A375 (cell line): Measurements from ENCODE around the gene UNG. TPM values are rescaled to one million over a fixed set of nuclear protein-coding genes. Genes with fewer than 3 reads are reported as not detected.

ENCODE experiments used
- small RNA-seq: library from RNA; depleted of rRNA; stranded (forward); fragments of <200 nt; gene quantifications from one replicate; pipeline ENCODE3, GENCODE V24; 2014
- total RNA-seq: library from RNA; depleted of rRNA; stranded (reverse); fragments of >200 nt; shearing (Covaris generic); gene quantifications from 2 replicates; pipeline ENCODE4 v1.2.3, GENCODE V29; 2014; rRNA removed

Gene UNG
- 91.1 and 105 TPM in 2 replicates for total RNA-seq

DNA sequence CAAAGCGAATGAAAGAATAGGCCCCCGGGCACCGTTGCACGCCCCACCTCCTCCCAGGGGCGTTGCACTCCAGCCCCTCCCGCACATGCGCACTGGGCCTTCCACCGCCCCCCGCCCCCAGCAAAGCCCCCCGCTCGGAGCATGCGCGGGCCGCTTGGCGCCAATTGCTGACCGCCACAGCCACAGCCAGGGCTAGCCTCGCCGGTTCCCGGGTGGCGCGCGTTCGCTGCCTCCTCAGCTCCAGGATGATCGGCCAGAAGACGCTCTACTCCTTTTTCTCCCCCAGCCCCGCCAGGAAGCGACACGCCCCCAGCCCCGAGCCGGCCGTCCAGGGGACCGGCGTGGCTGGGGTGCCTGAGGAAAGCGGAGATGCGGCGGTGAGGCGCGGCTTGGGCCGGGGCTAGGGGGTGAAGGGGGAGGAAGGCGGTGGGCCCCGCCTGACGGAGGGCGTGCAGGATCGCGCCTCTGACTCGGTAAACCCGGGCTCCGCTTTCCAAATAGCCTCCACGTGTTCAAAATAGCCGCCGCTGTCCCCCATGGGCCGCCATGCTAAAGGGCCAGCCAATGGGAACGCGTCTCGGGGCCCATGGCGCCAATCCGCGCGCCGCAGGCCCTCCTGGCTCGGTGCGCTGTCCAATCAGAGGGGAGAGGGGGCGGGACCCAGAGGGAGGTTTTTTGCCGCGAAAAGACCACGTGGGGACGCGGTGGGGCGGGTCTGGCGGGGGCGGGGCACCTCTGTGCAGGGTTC is at the start of gene UNG:
Gene UNG (plus strand): TSS at position 163 of the 748 bp plus-strand sequence. CDS start 83 bp downstream, at position 246.

DNA sequence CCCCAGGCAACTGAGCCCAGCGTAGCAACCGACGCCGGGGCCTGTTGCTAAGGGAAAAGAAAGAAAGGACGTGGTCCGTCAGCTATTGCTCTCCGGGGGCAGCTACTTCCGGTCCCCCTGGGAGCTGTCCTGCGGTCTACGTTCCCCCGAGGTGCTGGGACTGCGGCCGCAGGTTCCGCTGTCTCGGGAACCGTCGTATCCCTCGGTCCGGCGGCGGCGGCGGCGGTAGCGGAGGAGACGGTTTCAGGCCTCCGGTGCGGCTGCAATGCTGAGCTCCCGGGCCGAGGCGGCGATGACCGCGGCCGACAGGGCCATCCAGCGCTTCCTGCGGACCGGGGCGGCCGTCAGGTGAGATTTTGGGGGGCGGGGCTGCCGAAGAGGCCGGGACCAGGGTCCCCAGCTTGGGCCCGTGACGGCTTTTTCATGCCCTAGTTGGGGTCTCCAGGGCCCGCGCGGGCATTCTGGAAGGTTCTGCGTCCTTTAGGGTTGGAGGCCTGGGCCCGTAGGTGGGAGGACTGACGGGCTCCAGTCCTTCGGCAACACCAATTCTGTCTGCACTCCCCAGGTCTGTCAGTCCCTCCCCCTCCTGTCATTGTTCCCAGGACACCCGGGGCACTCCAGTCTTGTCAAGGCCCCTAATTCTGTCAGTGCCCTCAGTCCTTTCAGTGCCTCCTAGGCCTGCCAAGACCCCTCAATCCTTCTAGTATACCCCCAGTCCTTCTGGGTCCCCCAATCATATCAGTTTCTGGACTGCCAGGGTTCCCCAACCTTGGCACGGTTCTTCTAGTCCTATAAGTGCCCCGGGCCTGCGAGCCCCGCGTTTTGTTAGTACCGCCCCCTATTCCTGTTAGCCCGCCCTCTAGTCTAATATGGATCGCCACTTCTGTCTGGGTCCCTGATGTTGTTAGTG is 44.7 kb upstream of the UNG start, which contains the start of gene USP30:
Gene USP30 (plus strand): TSS at position 163 of the 910 bp plus-strand sequence. CDS start 103 bp downstream, at position 266.

DNA sequence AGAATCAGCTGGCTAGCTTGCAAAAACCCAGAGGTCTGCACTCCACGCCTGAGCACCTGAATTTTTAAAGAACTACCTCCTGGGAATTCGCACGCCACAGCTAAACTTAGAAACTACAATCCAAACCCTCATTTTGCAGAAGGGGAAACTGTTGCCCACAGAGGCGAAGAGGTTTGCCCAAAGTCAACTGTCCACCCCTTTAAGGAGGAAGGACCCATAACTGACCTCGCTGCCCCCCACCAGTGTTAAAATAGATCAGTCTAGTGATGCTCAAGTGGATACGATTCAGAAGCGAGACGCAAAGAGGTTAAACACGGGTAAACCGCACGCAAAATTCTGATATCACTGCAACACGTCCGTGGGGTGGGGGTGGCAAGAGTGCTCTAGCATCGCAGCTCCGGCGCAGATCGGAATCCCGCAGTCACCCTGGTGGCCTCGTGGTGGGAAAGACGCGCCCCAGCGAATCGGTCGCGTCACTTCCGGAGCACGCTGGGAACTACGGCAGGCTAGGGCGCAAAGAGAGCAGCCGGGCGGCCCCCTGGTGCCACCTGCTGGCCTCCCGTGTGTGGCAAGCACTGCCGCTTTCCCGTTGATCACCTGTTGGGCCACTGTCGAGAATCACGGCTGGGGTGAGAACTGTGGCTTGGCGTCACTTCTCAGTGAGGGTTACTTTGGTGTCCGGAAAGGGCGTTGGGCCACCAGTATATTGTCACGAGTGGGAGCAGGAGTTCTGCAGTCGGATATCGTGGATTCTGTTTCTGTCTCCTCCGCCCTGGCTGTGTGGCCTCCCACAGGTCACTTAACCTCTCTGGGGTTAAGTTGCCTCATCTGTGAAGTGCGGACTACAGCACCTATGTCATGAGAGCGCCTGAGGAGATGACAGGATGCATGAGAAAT is 4.1 kb upstream of the UNG start, which contains the start of gene ALKBH2:
Gene ALKBH2 (minus strand): TSS at position 451 of the 897 bp plus-strand sequence. CDS start 686 bp downstream, outside the sequence.

DNA sequence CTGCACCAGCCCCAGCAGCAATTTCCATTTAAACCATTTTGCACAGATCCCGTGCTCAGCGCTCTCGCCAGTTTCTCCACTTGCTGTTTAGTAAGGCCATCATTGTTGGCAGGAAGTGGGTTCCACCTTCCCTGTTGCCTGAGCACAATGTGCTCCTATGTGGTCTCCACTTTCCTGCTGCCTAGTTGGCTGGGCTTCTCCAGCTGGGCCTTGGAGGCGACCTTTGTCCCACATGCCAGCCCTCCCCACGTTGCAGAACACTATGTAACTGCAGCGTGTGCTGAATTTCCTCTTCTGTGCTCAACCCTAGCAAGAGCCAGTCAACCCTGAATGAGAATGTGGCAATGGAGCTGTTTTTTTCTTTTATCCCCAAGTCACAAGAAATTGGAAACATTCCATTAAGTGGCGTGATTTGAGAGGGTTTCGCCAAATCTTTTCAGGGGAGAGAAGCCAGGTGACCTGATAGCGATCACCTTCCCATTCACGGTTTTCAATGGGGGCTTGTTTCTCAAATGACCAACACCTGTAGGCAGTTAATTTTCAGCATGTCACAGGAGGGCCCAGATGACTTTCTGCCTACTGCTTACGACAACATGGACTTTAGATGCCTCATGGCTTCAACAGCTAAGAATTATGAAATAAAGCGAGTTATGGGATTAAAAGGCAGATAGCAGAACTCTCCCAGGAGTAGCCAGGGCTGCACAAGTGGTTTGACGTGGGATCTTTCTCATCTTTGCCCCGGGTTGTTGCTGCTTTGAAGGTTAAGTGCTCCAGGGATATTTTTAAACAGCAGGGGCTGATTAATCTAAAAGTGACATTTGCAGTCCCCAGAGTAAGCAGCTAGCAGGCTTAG is 18.6 kb downstream of the UNG start, which contains the start of gene ACACB:
Gene ACACB (plus strand): TSS at position 830 of the 853 bp plus-strand sequence. CDS start 22,819 bp downstream, outside the sequence.

Small RNA genes lying within 50 kb of the gene (small RNA-seq; reads per million reads assigned to genes)
- gene RNA5SP372: not detected

Other genes with a start within 250 kb of the UNG start
- gene SSH1, start 240.0 kb upstream of the UNG start, total RNA-seq: 61.8 and 75.2 TPM in 2 replicates
- not detected in 2 replicates for gene DAO, start 217.5 kb upstream of the UNG start, total RNA-seq
- gene SVOP, start 76.5 kb upstream of the UNG start, total RNA-seq: under 0.01 TPM in 1 of 2 replicates, not detected in the other
- 5.9 and 11.1 TPM in 2 replicates for gene USP30, start 45.0 kb upstream of the UNG start, total RNA-seq
- 76.8 and 83.8 TPM in 2 replicates for gene ALKBH2, start 4.1 kb upstream of the UNG start, total RNA-seq
- gene ACACB, start 19.0 kb downstream of the UNG start, total RNA-seq: 4.1 and 6.6 TPM in 2 replicates
- not detected in 2 replicates for gene FOXN4, start 211.7 kb downstream of the UNG start, total RNA-seq